ES-I3 (cell line): ENCODE results near the gene VEPH1.

Experiments used
- H3K36me3 ChIP-seq: 2 replicates; pipeline ENCODE4 v1.6.1; 2013; ENCODE audit warnings: mild to moderate bottlenecking, low read length, control low read depth, moderate library complexity; ENCODE audit not compliant: insufficient read depth
- H3K4me1 ChIP-seq: 2 replicates; pipeline ENCODE4 v1.6.1; 2013; ENCODE audit warnings: mild to moderate bottlenecking, control low read depth, low read length; ENCODE audit not compliant: insufficient read depth
- H3K9ac ChIP-seq: 2 replicates; pipeline ENCODE4 v1.6.1; 2013; ENCODE audit warnings: low read depth, mild to moderate bottlenecking, low read length, moderate library complexity
- H3K9me3 ChIP-seq: 2 replicates; pipeline ENCODE4 v1.6.1; 2013; ENCODE audit warnings: mild to moderate bottlenecking, low read length, moderate library complexity; ENCODE audit not compliant: control insufficient read depth, insufficient read depth

VEPH1 gene

DNA sequence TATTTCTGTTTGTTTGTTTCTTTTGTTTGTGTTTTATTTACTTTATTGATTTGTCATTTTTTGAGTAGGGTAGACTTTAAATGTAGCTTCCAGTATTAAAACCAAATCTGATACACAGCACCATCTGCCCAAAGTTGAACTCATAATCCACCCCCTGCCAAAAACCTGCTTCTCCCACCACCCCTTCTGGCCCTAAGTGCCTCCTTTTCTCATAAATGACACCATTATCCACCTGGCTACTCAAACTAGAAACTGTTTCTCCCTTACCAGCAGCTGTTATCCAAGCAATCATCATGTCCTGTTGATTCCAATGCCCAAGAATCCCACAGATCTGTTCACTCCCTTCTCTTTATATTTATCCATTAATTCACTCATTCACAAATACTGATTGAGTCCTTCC is 88.4 kb downstream of the VEPH1 start:
- Histone ChIP-seq H3K36me3 (no peaks in the 10 kb centered on the region), H3K9me3 (no peaks in the 10 kb centered on the region), H3K9ac (no peak overlapping the region), H3K4me1 (no peaks in the 10 kb centered on the region; the same call in 1 of the 2 replicates)

DNA sequence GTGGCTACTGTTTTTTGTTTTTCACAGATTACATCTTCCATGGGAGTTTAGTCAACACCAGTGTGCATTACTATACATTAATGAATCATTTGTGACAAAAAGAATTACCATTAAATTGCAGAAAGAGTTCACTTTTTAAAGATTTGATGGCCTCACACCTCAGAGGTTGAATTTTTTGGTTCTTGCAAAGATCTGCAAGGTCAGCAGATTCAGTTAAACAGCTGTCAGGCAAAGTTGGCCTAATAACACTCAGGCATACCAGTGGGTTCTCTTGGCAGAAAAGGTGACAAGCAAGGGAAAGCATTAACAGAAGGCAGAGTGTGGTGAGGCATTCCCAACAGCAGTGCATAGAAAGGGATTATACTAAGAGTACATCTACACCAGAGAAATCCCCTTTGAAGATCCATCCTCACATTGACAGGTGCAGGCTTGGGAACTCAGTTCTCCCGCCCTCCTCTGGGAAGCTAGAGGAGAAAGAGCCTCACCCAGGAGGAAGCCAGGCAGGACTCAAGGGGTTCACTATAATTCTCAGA is 90.8 kb downstream of the VEPH1 start:
- no peaks in the 10 kb centered on the region for H3K9me3 ChIP-seq
- no peak overlapping the region for H3K9ac ChIP-seq
- no peaks in the 10 kb centered on the region for H3K4me1 ChIP-seq
- H3K36me3 ChIP-seq: no peaks in the 10 kb centered on the region

DNA sequence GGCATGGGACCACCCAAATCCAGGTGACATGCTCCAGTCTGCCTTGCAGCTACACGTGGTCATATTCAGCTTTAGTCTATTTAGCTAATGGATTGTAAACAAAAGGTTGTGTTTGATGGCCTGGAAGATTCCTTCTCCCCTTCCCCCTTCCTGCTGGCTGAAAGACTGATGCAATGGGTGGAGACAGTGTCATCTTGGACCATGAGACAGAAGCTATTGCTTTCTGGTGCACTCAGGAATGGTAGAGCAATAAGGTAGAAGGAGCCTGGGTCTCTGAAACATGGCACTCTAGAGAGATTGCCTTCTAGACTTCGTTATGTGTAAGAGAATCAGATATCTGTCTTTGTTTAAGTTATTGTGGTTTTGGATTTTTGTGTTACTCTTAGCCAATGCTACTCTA is 92.3 kb downstream of the VEPH1 start:
- Histone ChIP-seq H3K36me3 (no peaks in the 10 kb centered on the region), H3K4me1 (no peaks in the 10 kb centered on the region), H3K9ac (no peak overlapping the region), H3K9me3 (no peaks in the 10 kb centered on the region)

DNA sequence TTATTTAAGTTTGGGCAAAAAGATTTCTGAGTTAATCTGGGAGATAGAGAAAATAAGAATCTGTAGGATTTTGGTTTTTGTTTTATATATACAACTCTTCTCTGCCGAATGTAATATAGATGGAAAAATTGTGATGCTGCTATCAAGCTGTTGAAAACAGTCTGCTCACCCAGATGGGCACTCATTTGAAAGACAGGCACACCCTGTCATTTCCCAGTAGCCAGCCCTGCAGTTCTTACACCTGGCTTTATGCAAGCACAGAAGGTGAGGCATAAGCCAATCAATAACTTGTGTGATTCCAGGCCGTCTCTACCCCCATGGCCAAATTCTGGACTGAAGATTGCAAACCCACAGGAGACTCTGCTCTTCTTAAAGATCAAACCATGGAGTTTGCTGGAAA is 93.7 kb downstream of the VEPH1 start:
- Histone ChIP-seq H3K9ac (no peak overlapping the region), H3K9me3 (no peaks in the 10 kb centered on the region), H3K4me1 (peaks cover 6% of the 10 kb centered on the region), H3K36me3 (no peaks in the 10 kb centered on the region)

DNA sequence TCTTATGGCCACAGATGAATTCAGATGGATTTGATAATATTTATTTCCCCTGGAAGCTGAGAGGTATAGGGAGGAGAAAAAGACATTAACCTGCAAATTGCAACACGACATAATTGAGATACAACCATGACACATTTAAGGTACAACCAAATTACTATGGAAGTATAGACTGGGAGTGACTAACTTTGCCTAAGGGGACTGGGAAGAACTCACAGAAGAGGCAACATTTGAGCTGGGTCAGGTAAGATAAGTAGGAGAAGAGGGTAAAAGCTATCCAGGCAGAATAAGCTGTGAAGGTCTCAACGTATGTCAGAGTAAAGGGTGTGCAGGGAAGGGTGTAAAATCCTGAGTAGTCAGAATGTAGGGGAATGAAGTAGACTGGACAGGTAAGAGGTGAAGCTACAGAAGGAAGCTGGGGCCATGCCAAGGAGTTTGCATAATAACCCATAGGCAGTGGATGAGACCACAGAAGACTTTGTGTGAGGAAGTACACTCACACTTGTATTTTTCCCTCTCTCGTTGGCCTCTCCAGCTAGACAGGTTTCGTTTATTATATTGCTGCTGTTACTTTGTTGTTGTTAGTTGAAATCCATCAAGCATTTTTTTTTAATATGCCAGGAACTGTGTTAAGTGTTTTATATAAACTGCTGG is 94.6 kb downstream of the VEPH1 start:
- no peak overlapping the region for H3K9ac ChIP-seq
- H3K9me3 ChIP-seq: no peaks in the 10 kb centered on the region
- peaks cover 8% of the 10 kb centered on the region for H3K4me1 ChIP-seq
- H3K36me3 ChIP-seq: no peaks in the 10 kb centered on the region

DNA sequence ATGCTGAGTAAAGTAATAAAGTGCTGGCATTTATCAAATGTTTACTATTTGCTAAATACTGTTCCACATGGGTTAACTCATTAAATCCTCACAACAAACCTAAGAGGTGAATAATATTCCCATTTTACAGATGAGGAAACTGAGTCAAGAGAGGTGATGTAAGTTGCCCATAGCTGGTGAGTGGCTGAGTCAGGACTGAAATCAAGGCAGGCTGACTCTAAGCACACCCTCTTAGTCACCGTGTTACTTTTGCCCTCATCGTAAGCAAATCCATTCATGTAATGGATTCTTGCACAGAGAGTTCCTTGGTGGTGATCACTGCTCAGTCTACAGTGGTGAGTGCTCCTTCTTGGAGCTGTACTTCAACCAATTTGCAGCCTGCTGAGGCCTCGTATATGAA is 95.4 kb downstream of the VEPH1 start:
- Histone ChIP-seq H3K4me1 (peaks cover 8% of the 10 kb centered on the region), H3K9ac (no peak overlapping the region), H3K36me3 (no peaks in the 10 kb centered on the region), H3K9me3 (no peaks in the 10 kb centered on the region)

DNA sequence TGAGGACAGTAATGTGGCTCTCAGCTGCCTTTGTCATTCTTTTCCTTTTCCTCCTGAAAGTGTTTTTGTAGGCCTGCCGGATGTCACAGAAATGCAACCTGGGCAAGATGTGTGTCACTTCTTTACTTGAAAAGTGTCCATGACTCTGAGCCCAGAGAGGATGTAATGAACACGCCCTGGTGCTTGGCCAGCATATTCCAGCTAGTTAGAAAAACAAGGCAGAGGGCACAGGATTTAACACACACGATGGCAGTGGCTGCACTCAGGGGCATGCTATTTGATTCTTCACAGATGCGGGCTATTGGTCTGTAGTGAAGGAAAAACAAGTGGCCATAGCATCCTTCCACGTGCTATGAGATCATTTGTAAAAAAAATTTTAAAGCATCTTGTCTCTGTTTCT is 96.8 kb downstream of the VEPH1 start:
- H3K4me1 ChIP-seq: peaks cover 8% of the 10 kb centered on the region
- no peaks in the 10 kb centered on the region for H3K9me3 ChIP-seq
- no peak overlapping the region for H3K9ac ChIP-seq
- no peaks in the 10 kb centered on the region for H3K36me3 ChIP-seq

DNA sequence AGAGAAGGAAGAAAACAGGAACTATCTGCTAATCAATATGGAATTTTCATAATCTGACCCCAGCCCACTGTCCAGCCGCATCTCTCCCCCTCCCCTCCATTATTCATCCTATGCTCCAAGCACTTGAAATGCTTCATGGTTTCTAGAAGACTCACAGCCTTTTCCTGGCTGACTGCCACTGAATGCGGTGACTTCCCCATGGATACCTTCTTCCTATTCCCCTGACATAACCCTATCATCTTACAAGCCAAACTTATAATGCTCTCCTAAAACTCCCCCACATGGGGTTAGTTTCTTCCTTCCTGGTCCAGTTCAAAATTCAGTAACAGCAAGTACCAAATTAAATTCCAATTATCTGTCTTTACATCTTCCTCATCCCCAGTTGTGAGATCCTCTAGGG is 97.8 kb downstream of the VEPH1 start:
- Histone ChIP-seq H3K36me3 (no peaks in the 10 kb centered on the region), H3K9me3 (no peaks in the 10 kb centered on the region), H3K9ac (no peak overlapping the region), H3K4me1 (peaks cover 8% of the 10 kb centered on the region)

DNA sequence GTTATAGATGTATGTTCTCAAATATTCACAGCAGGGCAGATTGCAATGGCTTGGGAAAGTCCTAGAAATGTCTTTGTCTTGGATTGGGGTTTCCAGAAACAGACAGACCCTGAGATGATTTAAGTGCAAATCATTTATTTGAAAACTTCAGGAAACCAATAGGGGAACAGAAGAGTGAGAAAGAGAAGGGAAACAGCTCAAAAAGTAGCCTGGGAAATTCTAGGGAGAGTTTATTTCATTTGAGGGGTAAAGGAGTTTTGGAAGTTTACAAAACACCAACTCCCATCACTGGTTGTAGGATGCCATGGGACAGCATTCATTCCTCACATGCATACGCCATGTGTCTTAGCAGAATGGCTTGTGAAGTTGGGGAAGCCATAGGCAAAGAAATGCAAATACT is 98.8 kb downstream of the VEPH1 start:
- Histone ChIP-seq H3K9ac (no peak overlapping the region), H3K36me3 (no peaks in the 10 kb centered on the region), H3K4me1 (peaks cover 8% of the 10 kb centered on the region), H3K9me3 (no peaks in the 10 kb centered on the region)

DNA sequence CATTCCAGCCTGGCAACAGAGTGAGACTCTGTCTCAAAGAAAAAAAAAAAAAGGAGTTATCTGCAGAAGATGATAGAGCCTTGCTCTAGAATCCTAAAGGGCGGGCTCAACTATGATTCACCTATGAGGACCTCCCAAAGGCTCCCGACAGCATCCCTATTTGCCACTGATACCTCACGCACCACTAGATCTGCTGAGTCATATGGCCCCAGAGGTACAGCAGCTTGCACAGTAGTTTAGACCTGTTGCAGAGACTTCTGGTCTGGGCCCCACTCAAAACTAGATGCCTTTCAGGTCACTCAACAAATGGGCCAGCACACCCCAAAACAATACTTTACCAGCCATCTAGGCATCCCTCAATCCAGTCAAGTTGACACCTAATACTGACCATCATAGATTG is 104.6 kb downstream of the VEPH1 start:
- Histone ChIP-seq H3K9me3 (no peaks in the 10 kb centered on the region), H3K9ac (no peak overlapping the region), H3K36me3 (no peaks in the 10 kb centered on the region), H3K4me1 (no peaks in the 10 kb centered on the region)

DNA sequence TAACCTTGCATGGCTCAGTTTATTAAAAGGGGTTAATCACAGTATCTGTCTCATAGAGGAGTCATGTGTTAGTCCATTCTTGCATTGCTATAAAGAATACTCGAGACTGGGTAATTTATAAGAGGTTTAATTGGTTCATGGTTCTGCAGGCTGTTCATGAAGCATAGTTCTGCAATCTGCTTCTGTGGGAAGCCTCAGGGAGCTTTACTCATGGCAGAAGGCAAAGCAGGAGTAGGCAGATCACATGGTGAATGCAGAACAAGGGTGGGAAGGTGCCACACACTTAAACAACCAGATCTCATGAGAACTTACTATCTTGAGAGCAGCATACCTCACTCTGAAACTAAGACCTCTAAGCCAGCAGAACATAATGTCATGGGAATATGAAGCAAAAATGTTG is 108.8 kb downstream of the VEPH1 start:
- H3K9me3 ChIP-seq: no peaks in the 10 kb centered on the region
- H3K9ac ChIP-seq: no peak overlapping the region
- H3K4me1 ChIP-seq: no peaks in the 10 kb centered on the region
- H3K36me3 ChIP-seq: no peaks in the 10 kb centered on the region

DNA sequence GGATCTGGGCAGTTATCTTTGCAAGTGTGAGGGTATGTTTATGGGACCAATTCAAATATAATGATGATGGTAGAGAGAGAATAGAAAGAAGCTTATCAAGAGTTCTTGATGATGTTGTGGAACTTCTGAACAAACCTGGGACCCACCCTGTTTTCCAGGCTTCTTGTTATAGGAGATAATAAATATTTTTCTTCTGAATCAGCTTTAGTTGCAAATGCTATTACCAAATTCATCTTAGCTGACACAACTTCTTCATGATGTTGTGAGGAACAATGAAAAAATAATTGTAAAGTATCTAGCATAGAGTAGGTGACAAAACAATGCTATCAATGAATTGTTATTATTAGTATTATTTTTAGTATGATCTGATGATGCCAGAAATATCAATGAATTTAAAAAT is 110.1 kb downstream of the VEPH1 start:
- H3K4me1 ChIP-seq: no peaks in the 10 kb centered on the region
- no peaks in the 10 kb centered on the region for H3K9me3 ChIP-seq
- no peak overlapping the region for H3K9ac ChIP-seq
- H3K36me3 ChIP-seq: no peaks in the 10 kb centered on the region

DNA sequence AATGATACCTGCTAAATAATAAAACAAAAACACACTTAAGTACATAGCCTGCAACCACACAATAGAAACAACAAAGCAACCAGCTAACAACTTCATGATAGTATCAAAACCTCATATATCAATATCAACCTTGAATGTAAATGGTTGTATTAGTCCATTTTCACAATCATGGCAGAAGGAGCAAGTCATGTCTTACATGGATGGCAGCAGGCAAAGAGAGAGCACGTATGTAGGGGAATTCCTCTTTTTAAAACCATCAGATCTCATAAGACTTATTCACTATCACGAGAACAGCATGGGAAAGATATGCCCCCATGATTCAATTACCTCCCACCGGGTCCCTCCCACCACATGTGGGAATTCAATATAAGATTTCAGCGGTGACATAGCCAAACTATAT is 111.1 kb downstream of the VEPH1 start:
- Histone ChIP-seq H3K36me3 (no peaks in the 10 kb centered on the region), H3K4me1 (no peaks in the 10 kb centered on the region), H3K9ac (no peak overlapping the region), H3K9me3 (no peaks in the 10 kb centered on the region)

DNA sequence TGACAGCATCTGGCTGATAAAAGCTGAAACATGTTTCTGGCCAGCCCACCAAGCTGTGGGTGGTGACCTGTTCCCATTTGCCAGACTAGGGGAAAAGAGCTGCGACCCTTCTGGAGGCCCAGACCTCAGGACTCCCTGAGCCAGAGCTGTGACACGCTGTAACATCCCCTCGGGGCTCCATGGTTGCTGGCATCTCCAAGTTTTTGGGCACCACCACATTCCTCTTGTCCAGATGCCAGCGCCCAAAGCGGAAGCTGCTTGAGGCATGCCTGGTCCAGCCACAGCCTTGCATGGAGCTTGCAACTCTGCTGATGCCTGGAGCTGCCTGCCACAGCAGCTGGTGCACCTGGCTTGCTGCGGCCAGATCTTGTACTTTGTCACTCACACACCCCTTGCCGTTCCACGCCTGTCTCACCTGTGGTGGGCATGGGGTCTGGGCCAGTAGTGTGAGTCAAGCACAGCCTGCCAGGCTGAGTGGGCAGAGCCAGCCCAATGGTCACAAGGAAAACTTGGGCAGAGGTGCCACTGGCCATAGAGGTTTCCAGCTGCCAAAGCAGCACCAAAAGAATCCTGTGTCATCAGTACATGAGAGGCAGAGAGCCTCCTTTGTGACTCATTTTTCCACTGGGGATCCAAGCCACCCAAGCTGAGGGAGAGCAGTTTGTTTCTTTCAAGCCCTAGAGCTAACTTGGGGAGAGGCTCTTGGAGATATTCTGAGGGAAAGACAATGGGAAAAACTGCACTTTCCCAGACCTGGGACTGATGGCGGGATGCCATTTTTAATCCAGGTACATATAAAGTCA is 112.3 kb downstream of the VEPH1 start:
- Histone ChIP-seq H3K36me3 (no peaks in the 10 kb centered on the region), H3K9ac (no peak overlapping the region), H3K9me3 (no peaks in the 10 kb centered on the region), H3K4me1 (no peaks in the 10 kb centered on the region)

DNA sequence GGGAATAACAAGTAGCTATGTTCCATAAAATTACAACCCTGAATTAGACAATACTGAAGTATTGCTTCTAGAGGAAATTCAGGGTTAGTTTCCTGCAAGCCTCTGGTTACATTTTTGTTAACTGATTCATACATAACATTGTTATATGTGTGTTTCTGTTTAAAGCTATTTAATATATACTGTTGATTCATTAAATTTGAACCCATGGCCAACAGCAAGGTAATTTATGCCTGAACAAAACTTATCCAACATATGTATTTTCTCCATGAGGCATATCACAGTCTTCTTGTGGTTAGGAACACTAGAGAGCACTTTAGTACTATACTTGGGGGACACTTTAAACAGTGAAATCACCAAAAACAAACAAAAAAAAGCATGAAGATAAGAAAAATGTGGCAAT is 114.2 kb downstream of the VEPH1 start:
- Histone ChIP-seq H3K9me3 (no peaks in the 10 kb centered on the region), H3K36me3 (no peaks in the 10 kb centered on the region), H3K9ac (no peak overlapping the region), H3K4me1 (no peaks in the 10 kb centered on the region)
